GM12875 (cell line): ENCODE measurements around the gene THBD.

Source experiments
- H3K4me3 ChIP-seq: one replicate; pipeline ENCODE4 v1.5.1; 2011; ENCODE audit warnings: low read depth, low read length, control low read depth
- CTCF ChIP-seq: IDR thresholded peaks from 2 replicates; pipeline ENCODE4 v1.5.1; 2011; ENCODE audit warnings: low read depth, mild to moderate bottlenecking, control low read depth, inconsistent platforms, low read length, moderate library complexity, borderline replicate concordance; ENCODE audit not compliant: insufficient read depth

Gene THBD

GRCh38 chr20:23034721-23035671 lies 14.5 kb downstream of the THBD start, which contains the start of gene SSTR4:
Gene SSTR4, plus strand, starts transcription at chr20:23035312. Its CDS starts 172 bp downstream, at chr20:23035484.
- H3K4me3 ChIP-seq = no peak within 1 kb of the TSS
- TF ChIP-seq CTCF = no peak

GRCh38 chr20:23033918-23034317 lies 15.6 kb downstream of the THBD start:
- no peak overlapping the region for H3K4me3 ChIP-seq
- TF ChIP-seq CTCF = no peak

GRCh38 chr20:23032750-23033078 lies 16.8 kb downstream of the THBD start:
- TF ChIP-seq CTCF = no peak
- H3K4me3 ChIP-seq = no peak overlapping the region

GRCh38 chr20:23032056-23032749 lies 17.3 kb downstream of the THBD start:
- no peak overlapping the region for H3K4me3 ChIP-seq
- no peak for TF ChIP-seq CTCF

- no peak for TF ChIP-seq CTCF
- H3K4me3 ChIP-seq = no peak overlapping the region
Observed at GRCh38 chr20:23031346-23031745, 18.1 kb downstream of the THBD start.

GRCh38 chr20:23029324-23029723 lies 20.1 kb downstream of the THBD start:
- H3K4me3 ChIP-seq = no peak overlapping the region
- TF ChIP-seq CTCF = no peak
